Stimulated activated effector memory CD8-positive, alpha-beta T cell treated with anti-CD3 and anti-CD28 coated beads, Interleukin-12 subunit alpha, Interleukin-12 subunit beta, amount 100 ng/mL, for 72 hours (primary cell): ENCODE results near the gene SCCPDH.
"Not testable (repeated sequence)": the region's sequence is repeated elsewhere in the genome, so short reads cannot be mapped to it uniquely, and the experiment has no call there.

Source experiments
- ATAC-seq: fragments of 150-1000 bp; cut with Tn5 transposase; 2 replicates; pipeline ENCODE4 v1.10.0; 2021
- DNase-seq, 2 donors: peaks; one replicate each; pipeline ENCODE4 v3.0.0; 2021 to 2022; ENCODE audit warnings: low spot score in 2 of 2
- H3K27ac Mint-ChIP-seq: one replicate; pipeline ENCODE4 v1.8.0; 2022; ENCODE audit warnings: mild to moderate bottlenecking, mixed read lengths
- H3K36me3 Mint-ChIP-seq: one replicate; pipeline ENCODE4 v1.8.0; 2022; ENCODE audit warnings: mild to moderate bottlenecking, mixed read lengths
- H3K4me1 Mint-ChIP-seq: one replicate; pipeline ENCODE4 v1.8.0; 2022; ENCODE audit warnings: mixed read lengths
- H3K4me3 Mint-ChIP-seq: one replicate; pipeline ENCODE4 v1.8.0; 2022; ENCODE audit warnings: mild to moderate bottlenecking, mixed read lengths
- H3K9me3 Mint-ChIP-seq: one replicate; pipeline ENCODE4 v1.8.0; 2022; ENCODE audit warnings: mixed read lengths

Gene SCCPDH

DNA sequence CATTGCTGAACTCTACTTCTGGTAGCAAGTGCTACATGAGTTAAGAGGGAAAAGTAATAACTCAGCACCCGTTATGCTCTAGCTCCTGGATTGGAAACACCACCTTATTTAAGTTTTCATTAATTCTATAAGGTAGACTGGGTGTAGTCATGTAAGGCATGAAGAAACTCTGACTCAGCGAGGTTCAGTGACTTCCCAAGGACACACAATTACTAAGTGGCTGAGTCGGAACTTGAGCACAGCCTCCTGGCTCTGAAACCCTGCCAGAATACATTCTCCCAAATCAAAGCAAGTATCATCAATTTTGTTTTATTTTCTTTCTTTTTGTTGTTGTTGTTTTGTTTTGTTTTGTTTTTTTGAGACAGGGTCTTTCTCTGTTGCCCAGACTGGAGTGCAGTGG, 29.1 kb upstream of the SCCPDH start:
- Mint-ChIP-seq H3K4me3 (no peak overlapping the region), H3K27ac (no peak overlapping the region), H3K36me3 (peaks cover 7% of the 10 kb centered on the region), H3K4me1 (peaks cover 19% of the 10 kb centered on the region), H3K9me3 (peaks cover 3% of the 10 kb centered on the region)
- ATAC-seq (no peak), DNase-seq (no peak)

- no peak for ATAC-seq
- Mint-ChIP-seq H3K36me3 (peaks cover 7% of the 10 kb centered on the region), H3K4me3 (no peak overlapping the region), H3K27ac (no peak overlapping the region), H3K4me1 (peaks cover 19% of the 10 kb centered on the region), H3K9me3 (peaks cover 3% of the 10 kb centered on the region)
- DNase-seq: no peak
These were observed 28.5 kb upstream of the SCCPDH start for GRCh38 chr1:246695666-246696065.

DNA sequence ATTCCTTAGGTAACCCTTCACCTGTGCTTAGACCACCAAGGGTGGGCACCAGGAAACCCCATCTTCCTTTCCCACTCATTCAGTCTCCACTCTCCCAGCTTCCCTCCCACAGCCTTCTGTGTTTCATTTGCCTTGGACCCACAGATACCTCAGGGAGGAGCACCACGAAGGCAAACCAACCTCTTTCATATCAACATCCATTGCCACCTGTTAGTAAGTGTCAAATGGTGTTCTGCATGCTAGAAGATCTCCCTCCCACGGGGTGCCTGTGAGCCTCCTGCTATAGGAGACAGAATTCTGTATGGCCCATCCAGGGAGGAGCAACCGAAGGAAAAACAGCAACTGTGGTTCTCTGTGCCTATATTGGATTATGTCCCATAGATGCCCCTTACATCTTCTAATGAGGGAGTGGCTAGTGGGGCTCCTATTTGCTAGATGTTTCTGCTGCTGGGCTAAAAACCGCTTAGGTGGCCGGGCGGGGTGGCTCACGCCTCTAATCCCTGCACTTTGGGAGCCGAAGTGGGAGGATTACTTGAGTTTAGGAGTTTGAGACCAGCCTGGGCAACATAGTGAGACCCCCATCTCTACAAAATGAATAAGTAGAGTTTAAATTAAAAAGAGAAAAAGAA, 25.6 kb upstream of the SCCPDH start:
- H3K36me3 Mint-ChIP-seq: peaks cover 7% of the 10 kb centered on the region
- no peaks in the 10 kb centered on the region for H3K9me3 Mint-ChIP-seq
- H3K27ac Mint-ChIP-seq: peak overlapping the region; percentile 91
- H3K4me3 Mint-ChIP-seq: peak overlapping the region; percentile 60
- no peak for ATAC-seq
- H3K4me1 Mint-ChIP-seq: peaks cover 19% of the 10 kb centered on the region
- DNase-seq: no peak

- DNase-seq (peak; percentile 77 to 86), ATAC-seq (peak; percentile 99)
- peak overlapping the region; percentile 91 for H3K27ac Mint-ChIP-seq
- peaks cover 7% of the 10 kb centered on the region for H3K36me3 Mint-ChIP-seq
- no peaks in the 10 kb centered on the region for H3K9me3 Mint-ChIP-seq
- peaks cover 19% of the 10 kb centered on the region for H3K4me1 Mint-ChIP-seq
- peak overlapping the region; percentile 60 for H3K4me3 Mint-ChIP-seq
These were observed 25.0 kb upstream of the SCCPDH start for GRCh38 chr1:246699095-246699735.

DNA sequence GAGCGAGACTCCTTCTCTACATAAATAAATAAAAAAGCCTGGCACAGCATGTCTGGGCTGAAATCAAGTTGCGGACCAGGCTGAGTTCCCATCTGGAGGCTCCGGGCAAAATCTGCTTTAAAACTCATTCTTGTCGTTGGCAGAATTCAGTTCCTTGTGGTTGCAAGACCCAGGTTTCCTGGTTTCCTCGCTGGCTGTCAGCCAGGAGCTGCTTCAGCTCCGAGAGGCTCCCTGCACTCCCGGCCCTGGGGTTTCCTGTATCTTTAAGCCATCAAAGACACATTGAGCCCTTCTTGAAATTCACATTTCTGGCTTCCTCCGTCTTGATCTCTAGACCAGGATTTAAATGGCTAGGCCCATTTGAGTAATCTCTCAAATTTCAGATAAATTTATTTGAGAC, 20.6 kb upstream of the SCCPDH start:
- DNase-seq (no peak), ATAC-seq (no peak)
- Mint-ChIP-seq H3K4me1 (peaks cover 10% of the 10 kb centered on the region), H3K36me3 (no peaks in the 10 kb centered on the region), H3K9me3 (no peaks in the 10 kb centered on the region), H3K27ac (no peak overlapping the region), H3K4me3 (no peak overlapping the region)

GRCh38 chr1:246705368-246705767, 18.8 kb upstream of the SCCPDH start:
- Mint-ChIP-seq H3K4me1 (no peaks in the 10 kb centered on the region), H3K36me3 (no peaks in the 10 kb centered on the region), H3K9me3 (no peaks in the 10 kb centered on the region), H3K27ac (no peak overlapping the region), H3K4me3 (no peak overlapping the region)
- no peak for DNase-seq
- no peak for ATAC-seq

DNA sequence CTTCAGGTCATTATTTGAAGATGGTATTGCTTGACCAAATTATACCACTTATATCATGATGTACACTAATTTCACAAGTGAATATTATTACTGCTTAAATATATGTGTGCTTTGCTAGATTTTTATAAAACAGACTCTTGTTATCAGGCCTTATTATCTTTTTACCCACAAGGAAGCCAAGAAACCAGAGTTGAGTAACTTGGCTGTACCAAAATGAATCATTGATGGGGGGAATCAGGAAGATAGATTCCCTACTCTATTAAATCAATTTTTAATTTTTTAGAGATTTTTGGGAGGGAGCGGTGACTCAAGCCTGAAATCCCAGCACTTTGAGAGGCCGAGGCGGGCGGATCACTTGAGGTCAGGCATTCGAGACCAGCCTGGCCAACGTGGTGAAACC, 16.0 kb upstream of the SCCPDH start:
- no peaks in the 10 kb centered on the region for H3K4me1 Mint-ChIP-seq
- no peaks in the 10 kb centered on the region for H3K9me3 Mint-ChIP-seq
- no peaks in the 10 kb centered on the region for H3K36me3 Mint-ChIP-seq
- H3K4me3 Mint-ChIP-seq: no peak overlapping the region
- no peak for DNase-seq
- H3K27ac Mint-ChIP-seq: no peak overlapping the region
- no peak for ATAC-seq

DNA sequence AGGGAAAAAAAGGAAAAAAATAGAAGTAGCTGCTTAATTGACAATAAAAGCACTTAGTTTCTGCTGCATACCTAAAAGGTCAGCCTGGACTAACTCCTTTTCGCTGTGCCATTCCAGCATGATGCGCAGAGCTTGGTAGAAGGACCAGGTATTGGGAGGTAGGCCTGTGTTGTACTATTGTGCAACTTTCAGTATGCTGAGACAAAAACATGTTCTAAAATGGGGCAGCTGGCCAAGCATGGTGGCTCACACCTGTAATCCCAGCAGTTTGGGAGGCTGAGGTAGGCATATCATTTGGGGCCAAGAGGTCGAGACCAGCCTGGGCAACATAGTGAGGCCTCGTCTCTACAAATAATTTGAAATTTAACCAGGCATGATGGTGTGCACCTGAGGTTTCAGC, 15.0 kb upstream of the SCCPDH start:
- H3K4me1 Mint-ChIP-seq: no peaks in the 10 kb centered on the region

DNA sequence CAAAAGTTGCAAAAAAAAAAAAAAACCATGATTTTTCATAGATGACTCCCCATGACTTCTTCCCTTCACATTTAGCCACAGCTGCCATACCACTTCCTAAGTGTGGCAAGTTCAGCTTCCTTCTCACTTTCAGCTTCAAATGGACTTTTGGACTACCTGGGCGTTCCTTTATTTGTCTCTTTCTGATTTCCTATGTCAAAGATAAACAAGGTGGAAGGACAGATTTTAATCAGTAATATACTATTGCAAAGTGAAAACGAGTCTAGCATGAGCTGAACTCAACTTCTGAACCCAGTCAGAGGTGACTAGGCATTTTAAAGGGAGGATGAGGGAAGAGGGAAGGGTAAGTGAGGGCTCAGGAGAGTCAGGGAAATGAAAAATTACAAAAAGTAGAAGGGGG, 14.4 kb upstream of the SCCPDH start:
- no peak overlapping the region for H3K27ac Mint-ChIP-seq
- ATAC-seq (no peak), DNase-seq (no peak)
- H3K4me1 Mint-ChIP-seq: no peaks in the 10 kb centered on the region
- no peaks in the 10 kb centered on the region for H3K9me3 Mint-ChIP-seq
- H3K36me3 Mint-ChIP-seq: no peaks in the 10 kb centered on the region
- no peak overlapping the region for H3K4me3 Mint-ChIP-seq

More for the DNA sequence above, 15.0 kb upstream of the SCCPDH start:
- H3K9me3 Mint-ChIP-seq: no peaks in the 10 kb centered on the region
- no peak overlapping the region for H3K27ac Mint-ChIP-seq
- DNase-seq (no peak), ATAC-seq (no peak)
- no peaks in the 10 kb centered on the region for H3K36me3 Mint-ChIP-seq
- H3K4me3 Mint-ChIP-seq: no peak overlapping the region

DNA sequence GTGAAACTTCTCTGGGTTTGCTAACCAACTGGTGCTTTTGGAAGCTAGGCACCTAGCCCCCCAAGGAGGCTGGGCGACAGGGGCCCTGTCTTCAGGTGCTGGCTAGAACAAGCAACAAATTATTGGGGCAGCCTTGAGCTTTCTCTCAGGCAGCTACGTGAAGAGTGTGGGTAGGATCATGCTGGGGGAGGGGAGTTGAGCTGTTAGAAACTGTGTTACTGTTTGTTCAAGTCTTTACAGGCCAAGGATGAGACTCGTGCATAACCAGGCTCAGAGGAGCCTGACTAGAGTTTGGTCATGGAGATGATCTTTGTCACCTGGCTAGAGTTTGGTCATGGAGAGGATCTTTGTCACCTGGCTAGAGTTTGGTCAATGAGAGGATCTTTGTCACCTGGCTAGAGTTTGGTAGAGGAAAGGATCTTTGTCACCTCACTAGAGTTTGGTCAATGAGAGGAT, 12.6 kb upstream of the SCCPDH start:
- Mint-ChIP-seq H3K4me1 (no peaks in the 10 kb centered on the region), H3K4me3 (no peak overlapping the region), H3K27ac (peak overlapping the region; percentile 27), H3K9me3 (no peaks in the 10 kb centered on the region), H3K36me3 (no peaks in the 10 kb centered on the region)
- ATAC-seq (no peak), DNase-seq (no peak)

DNA sequence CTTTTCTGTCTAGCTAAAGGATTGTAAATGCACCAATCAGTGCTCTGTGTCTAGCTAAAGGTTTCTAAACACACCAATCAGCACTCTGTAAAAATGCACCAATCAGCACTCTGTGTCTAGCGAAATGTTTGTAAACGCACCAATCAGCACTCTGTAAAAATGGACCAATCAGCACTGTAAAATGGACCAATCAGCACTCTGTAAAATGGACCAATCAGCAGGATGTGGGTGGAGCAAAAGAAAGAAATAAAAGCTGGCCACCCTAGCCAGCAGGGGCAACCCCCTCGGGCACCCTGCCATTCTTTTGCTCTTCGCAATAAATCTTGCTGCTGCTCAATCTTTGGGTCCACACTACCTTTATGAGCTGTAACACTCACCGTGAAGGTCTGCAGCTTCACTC, 11.8 kb upstream of the SCCPDH start:
- not testable (repeated sequence) for H3K4me1 Mint-ChIP-seq, H3K4me3 Mint-ChIP-seq, H3K9me3 Mint-ChIP-seq, ATAC-seq, DNase-seq, H3K27ac Mint-ChIP-seq, H3K36me3 Mint-ChIP-seq

DNA sequence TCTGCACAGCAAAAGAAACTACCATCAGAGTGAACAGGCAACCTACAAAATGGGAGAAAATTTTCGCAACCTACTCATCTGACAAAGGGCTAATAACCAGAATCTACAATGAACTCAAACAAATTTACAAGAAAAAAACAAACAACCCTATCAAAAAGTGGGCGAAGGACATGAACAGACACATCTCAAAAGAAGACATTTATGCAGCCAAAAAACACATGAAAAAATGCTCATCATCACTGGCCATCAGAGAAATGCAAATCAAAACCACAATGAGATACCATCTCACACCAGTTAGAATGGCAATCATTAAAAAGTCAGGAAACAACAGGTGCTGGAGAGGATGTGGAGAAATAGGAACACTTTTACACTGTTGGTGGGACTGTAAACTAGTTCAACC, 4.8 kb upstream of the SCCPDH start:
- DNase-seq, H3K36me3 Mint-ChIP-seq, H3K4me3 Mint-ChIP-seq, H3K4me1 Mint-ChIP-seq, ATAC-seq, H3K9me3 Mint-ChIP-seq, H3K27ac Mint-ChIP-seq: not testable (repeated sequence)

DNA sequence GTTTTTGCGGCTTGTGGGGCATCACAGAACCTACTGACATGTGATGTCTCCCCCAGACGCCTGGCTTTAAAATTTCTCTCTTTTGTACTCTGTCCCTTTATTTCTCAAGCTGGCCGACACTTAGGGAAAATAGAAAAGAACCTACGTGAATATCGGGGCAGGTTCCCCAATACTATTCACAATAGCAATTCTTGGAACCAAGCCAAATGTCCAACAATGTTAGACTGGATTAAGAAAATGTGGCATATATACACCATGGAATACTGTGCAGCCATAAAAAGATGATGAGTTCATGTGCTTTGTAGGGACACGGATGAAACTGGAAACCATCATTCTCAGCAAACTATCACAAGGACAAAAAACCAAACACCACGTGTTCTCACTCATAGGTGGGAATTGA, 3.4 kb upstream of the SCCPDH start:
- H3K36me3 Mint-ChIP-seq, ATAC-seq, H3K9me3 Mint-ChIP-seq, H3K4me1 Mint-ChIP-seq, DNase-seq, H3K27ac Mint-ChIP-seq, H3K4me3 Mint-ChIP-seq: not testable (repeated sequence)

- Mint-ChIP-seq H3K27ac (no peak overlapping the region), H3K4me1 (no peaks in the 10 kb centered on the region), H3K4me3 (peak overlapping the region; percentile 83), H3K9me3 (peaks cover 8% of the 10 kb centered on the region), H3K36me3 (peaks cover 17% of the 10 kb centered on the region)
- ATAC-seq (no peak), DNase-seq (no peak)
These were observed 1.5 kb upstream of the SCCPDH start for GRCh38 chr1:246722720-246723119.

- Mint-ChIP-seq H3K4me3 (peak overlapping the region; percentile 83), H3K36me3 (peaks cover 36% of the 10 kb centered on the region), H3K4me1 (no peaks in the 10 kb centered on the region), H3K27ac (peak overlapping the region; percentile 83), H3K9me3 (peaks cover 17% of the 10 kb centered on the region)
- ATAC-seq (no peak), DNase-seq (no peak)
These were observed 504 bp downstream of the SCCPDH start for GRCh38 chr1:246724731-246725095.

DNA sequence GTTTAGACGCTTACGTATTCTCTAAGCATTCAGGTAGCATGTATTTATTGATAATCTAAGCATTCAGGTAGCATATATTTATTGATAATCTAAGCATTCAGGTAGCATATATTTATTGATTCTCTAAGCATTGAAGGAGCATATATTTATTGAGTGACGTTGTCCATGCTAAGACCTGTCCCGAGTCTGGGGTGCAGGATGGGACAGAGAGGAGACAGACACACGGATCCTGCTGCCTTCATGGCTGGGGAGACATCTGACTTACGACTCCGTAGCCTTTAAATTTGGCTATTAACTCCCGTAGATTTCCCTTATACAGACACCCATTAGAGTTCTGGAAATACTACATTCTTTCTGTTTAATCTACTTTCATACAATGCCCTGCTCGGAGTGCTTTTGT, 982 bp downstream of the SCCPDH start:
- no peak for ATAC-seq

More for the DNA sequence above, 982 bp downstream of the SCCPDH start:
- Mint-ChIP-seq H3K36me3 (peaks cover 41% of the 10 kb centered on the region), H3K9me3 (peaks cover 21% of the 10 kb centered on the region), H3K27ac (peak overlapping the region; percentile 83), H3K4me3 (peak overlapping the region; percentile 83), H3K4me1 (no peaks in the 10 kb centered on the region)
- no peak for DNase-seq
